ENCODE data around the gene KCP.

The KCP gene

GRCh38 chr7:128849804-128850490 is 60.6 kb downstream of the KCP start:
- TF ChIP-seq GATA3 (IDR thresholded peaks at IDR 0.05; ENCODE audit: low read depth, low read length) (no peak), GATA2 (IDR thresholded peaks at IDR 0.05; ENCODE audit: low read depth, low read length) (no peak)

- no peak for TF ChIP-seq GATA2 (IDR thresholded peaks at IDR 0.05; ENCODE audit: low read depth, low read length)
- TF ChIP-seq GATA3 (IDR thresholded peaks at IDR 0.05; ENCODE audit: low read depth, low read length) = no peak
Measured at GRCh38 chr7:128849156-128849515, 61.4 kb downstream of the KCP start.

DNA sequence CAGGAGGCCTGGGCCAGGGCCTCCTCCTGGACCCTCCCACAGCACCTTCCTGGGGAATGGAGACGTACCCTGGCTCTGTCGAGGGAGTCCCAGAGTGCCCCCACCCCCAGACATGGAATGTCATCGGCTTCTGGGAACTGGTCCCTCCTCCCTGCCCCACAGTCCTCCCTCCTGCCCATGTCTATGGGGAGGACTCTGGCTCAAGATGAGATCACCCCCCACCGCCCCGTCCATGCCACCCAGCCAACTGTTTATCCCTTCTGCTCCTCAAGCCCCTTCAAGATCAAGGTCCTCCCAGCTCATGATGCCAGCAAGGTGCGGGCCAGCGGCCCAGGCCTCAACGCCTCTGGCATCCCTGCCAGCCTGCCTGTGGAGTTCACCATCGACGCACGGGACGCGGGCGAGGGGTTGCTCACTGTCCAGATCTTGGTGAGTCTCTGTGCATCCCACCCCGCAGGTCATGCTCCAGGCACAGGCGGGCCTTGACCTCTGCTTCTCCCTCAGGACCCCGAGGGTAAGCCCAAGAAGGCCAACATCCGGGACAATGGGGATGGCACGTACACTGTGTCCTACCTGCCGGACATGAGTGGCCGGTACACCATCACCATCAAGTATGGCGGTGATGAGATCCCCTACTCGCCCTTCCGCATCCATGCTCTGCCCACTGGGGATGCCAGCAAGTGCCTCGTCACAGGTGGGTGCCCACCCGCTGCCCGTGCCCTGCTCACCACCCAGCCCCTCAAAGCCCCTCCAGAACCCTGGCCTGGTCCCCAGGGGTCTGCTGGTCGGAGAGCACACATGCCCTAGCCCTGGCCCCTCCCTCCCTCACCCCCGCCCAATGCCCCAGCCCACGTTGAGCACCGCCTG is 62.0 kb downstream of the KCP start:
- TF ChIP-seq GATA2 (IDR thresholded peaks at IDR 0.05; ENCODE audit: low read depth, low read length) = no peak
- TF ChIP-seq GATA3 (IDR thresholded peaks at IDR 0.05; ENCODE audit: low read depth, low read length) = no peak

GRCh38 chr7:128847721-128848211 is 62.7 kb downstream of the KCP start:
- TF ChIP-seq GATA3 (IDR thresholded peaks at IDR 0.05; ENCODE audit: low read depth, low read length) (no peak), GATA2 (IDR thresholded peaks at IDR 0.05; ENCODE audit: low read depth, low read length) (no peak)

GRCh38 chr7:128846781-128847444 is 63.6 kb downstream of the KCP start:
- TF ChIP-seq GATA3 (IDR thresholded peaks at IDR 0.05; ENCODE audit: low read depth, low read length) (no peak), GATA2 (IDR thresholded peaks at IDR 0.05; ENCODE audit: low read depth, low read length) (no peak)

DNA sequence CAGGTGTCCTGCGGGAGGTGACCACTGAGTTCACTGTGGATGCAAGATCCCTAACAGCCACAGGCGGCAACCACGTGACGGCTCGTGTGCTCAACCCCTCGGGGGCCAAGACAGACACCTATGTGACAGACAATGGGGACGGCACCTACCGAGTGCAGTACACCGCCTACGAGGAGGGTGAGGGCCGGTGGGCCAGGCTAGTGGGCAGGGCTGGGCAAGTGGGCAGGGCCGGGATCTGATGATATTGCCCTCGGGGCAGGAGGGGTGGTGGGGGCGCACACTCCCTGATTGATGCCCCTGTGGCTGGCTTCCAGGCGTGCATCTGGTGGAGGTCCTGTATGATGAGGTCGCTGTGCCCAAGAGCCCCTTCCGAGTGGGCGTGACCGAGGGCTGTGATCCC is 64.5 kb downstream of the KCP start:
- no peak for TF ChIP-seq GATA3 (IDR thresholded peaks at IDR 0.05; ENCODE audit: low read depth, low read length)
- TF ChIP-seq GATA2 (IDR thresholded peaks at IDR 0.05; ENCODE audit: low read depth, low read length) = no peak

DNA sequence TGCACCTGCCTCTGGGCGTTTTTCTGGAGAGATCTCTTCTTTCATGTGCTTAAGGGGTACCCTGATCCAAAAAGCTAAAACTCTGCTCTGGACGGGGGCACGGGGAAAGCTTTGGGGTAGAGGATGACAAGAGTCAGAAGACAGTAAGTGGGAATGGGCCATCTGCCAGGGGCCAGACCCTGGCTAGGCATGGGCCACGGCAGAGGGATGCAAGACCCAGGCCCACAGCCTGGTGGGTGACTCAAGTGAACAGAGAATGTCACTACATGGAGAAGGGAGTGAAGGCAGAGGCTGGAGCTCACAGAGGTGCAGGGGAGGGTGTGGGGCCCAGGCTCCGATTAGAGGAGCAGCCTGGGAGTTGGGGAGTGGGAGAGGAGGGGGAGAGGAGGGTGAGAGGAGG is 65.0 kb downstream of the KCP start:
- TF ChIP-seq GATA2 (IDR thresholded peaks at IDR 0.05; ENCODE audit: low read depth, low read length) (no peak), GATA3 (IDR thresholded peaks at IDR 0.05; ENCODE audit: low read depth, low read length) (no peak)

- TF ChIP-seq GATA3 (IDR thresholded peaks at IDR 0.05; ENCODE audit: low read depth, low read length) (no peak), GATA2 (IDR thresholded peaks at IDR 0.05; ENCODE audit: low read depth, low read length) (no peak)
Measured at GRCh38 chr7:128844777-128845311, 65.7 kb downstream of the KCP start.

- TF ChIP-seq GATA2 (IDR thresholded peaks at IDR 0.05; ENCODE audit: low read depth, low read length) = no peak
- TF ChIP-seq GATA3 (IDR thresholded peaks at IDR 0.05; ENCODE audit: low read depth, low read length) = no peak
Measured at GRCh38 chr7:128843938-128844621, 66.4 kb downstream of the KCP start.

DNA sequence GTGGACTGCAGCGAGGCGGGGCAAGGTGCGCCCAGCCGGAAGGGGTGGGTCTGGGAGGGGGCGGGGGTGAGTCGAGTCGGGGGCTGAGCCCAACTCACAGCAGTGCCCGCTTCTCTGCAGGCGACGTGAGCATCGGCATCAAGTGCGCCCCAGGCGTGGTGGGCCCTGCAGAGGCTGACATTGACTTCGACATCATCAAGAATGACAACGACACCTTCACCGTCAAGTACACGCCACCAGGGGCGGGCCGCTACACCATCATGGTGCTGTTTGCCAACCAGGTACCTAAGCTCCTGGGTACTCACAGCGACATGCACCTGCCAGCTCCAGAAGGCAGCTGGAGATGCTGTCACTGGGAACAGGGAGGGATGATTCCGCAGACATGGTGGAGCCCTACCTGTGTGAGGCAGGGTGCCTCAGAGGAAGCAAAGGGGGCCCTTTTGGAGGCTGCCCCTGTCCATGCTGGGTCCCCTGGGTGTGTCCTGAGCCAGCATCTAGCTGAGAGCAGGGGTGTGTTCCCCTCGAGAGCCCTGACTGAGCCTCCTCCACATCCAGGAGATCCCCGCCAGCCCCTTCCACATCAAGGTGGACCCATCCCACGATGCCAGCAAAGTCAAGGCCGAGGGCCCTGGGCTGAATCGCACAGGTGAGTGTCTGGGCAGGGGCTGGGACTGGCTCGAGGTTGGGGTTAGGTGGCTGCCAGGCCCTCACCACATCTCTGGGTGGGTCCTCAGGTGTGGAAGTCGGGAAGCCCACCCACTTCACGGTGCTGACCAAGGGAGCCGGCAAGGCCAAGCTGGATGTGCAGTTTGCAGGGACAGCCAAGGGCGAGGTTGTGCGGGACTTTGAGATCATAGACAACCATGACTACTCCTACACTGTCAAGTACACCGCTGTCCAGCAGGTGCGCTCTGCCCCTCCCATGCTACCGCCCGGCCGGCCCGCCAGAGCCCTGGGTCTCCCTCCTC is 67.6 kb downstream of the KCP start:
- TF ChIP-seq GATA3 (IDR thresholded peaks at IDR 0.05; ENCODE audit: low read depth, low read length) (no peak), GATA2 (IDR thresholded peaks at IDR 0.05; ENCODE audit: low read depth, low read length) (no peak)

DNA sequence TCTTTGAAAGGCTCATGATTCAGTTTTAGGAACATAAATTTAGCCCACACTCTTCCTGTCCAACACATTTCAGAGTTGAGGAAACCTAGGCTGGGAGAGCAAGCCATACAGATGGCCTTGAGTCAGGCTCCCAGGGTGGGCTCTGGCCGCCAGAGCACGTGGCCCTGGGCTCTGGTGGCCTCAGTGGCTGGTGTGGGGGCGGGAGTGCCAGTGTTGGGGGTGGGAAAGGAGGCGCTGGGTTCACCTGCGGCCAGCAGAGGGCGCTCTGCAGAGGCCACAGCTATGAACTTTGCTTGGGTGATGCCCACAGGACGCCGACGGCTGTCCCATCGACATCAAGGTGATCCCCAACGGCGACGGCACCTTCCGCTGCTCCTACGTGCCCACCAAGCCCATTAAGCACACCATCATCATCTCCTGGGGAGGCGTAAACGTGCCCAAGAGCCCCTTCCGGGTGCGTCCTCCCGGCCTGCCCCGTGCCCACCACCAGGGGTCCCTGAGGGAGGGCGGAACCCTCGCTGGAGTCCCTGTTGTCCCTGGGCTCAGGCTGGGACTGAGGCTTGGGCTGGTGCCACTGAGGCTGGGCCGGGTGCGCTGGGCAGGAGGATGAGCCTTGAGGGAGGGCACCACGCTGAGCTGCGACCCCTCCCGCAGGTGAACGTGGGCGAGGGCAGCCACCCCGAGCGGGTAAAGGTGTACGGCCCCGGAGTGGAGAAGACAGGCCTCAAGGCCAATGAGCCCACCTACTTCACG is 68.4 kb downstream of the KCP start:
- TF ChIP-seq GATA2 (IDR thresholded peaks at IDR 0.05; ENCODE audit: low read depth, low read length) (no peak), GATA3 (IDR thresholded peaks at IDR 0.05; ENCODE audit: low read depth, low read length) (no peak)

- TF ChIP-seq GATA3 (IDR thresholded peaks at IDR 0.05; ENCODE audit: low read depth, low read length) = no peak
- TF ChIP-seq GATA2 (IDR thresholded peaks at IDR 0.05; ENCODE audit: low read depth, low read length) = no peak
Measured at GRCh38 chr7:128841171-128841690, 69.3 kb downstream of the KCP start.
